Neural cell (in vitro differentiated cells): ENCODE data around the gene OR52E4. TPM values are rescaled to one million over a fixed set of nuclear protein-coding genes. Genes with fewer than 3 reads are reported as not detected.

ENCODE experiments used
- H2AFZ ChIP-seq: fragments of 200-600, 300-800 bp; sonication (generic), shearing (Covaris generic); 2 replicates; pipeline ENCODE4 v1.6.0; 2014; ENCODE audit warnings: low read depth, mild to moderate bottlenecking, antibody characterized with exemption, low read length, moderate library complexity
- H3F3A ChIP-seq: fragments of 200-600 bp; shearing (Covaris generic); 2 replicates; pipeline ENCODE4 v1.6.1; 2016; ENCODE audit warnings: mild to moderate bottlenecking, moderate library complexity, mixed read lengths, antibody characterized with exemption, low read length; ENCODE audit not compliant: insufficient read depth, poor library complexity, severe bottlenecking
- H3K27ac ChIP-seq: fragments of 200-600, 300-800 bp; sonication (generic), shearing (Covaris generic); 2 replicates; pipeline ENCODE4 v1.5.1; 2014; ENCODE audit warnings: mild to moderate bottlenecking, low read length, moderate library complexity
- H3K27me3 ChIP-seq: fragments of 300-800, 200-600 bp; sonication (generic), shearing (Covaris generic); 2 replicates; pipeline ENCODE4 v1.6.0; 2014; ENCODE audit warnings: mild to moderate bottlenecking, low read depth, low read length, moderate library complexity; ENCODE audit not compliant: insufficient read depth
- H3K36me3 ChIP-seq: fragments of 300-800, 200-600 bp; sonication (generic), shearing (Covaris generic); 2 replicates; pipeline ENCODE4 v1.5.1; 2014; ENCODE audit warnings: mild to moderate bottlenecking, antibody characterized with exemption, low read length, moderate library complexity; ENCODE audit not compliant: insufficient read depth
- H3K4me2 ChIP-seq: fragments of 300-800, 200-600 bp; sonication (generic), shearing (Covaris generic); 2 replicates; pipeline ENCODE4 v1.6.0; 2014; ENCODE audit warnings: mild to moderate bottlenecking, low read length
- H3K4me3 ChIP-seq: fragments of 300-800, 200-600 bp; sonication (generic), shearing (Covaris generic); 2 replicates; pipeline ENCODE4 v1.5.1; 2014; ENCODE audit warnings: mild to moderate bottlenecking, low read length, moderate library complexity
- H3K79me2 ChIP-seq: fragments of 200-600 bp; shearing (Covaris generic); replicated peaks from 2 replicates; pipeline ENCODE4 v1.6.0; 2014; ENCODE audit warnings: mild to moderate bottlenecking, low read length, moderate library complexity; ENCODE audit not compliant: insufficient read depth
- H3K9ac ChIP-seq: fragments of 300-800, 200-600 bp; sonication (generic), shearing (Covaris generic); 2 replicates; pipeline ENCODE4 v1.6.1; 2016; ENCODE audit warnings: mild to moderate bottlenecking, low read length, mixed read lengths
- H3K9me2 ChIP-seq: fragments of 200-600 bp; shearing (Covaris generic); 2 replicates; pipeline ENCODE4 v1.6.1; 2016; ENCODE audit warnings: mild to moderate bottlenecking, low read length, mixed read lengths; ENCODE audit not compliant: insufficient read depth
- H3K9me3 ChIP-seq: fragments of 200-600, 300-800 bp; sonication (generic), shearing (Covaris generic); 2 replicates; pipeline ENCODE4 v1.6.1; 2016; ENCODE audit warnings: mild to moderate bottlenecking, mixed run types, low read length, moderate library complexity, mixed read lengths
- H4K20me1 ChIP-seq: fragments of 200-600 bp; shearing (Covaris generic); 2 replicates; pipeline ENCODE4 v1.6.1; 2016; ENCODE audit warnings: mild to moderate bottlenecking, mixed run types; ENCODE audit not compliant: insufficient read depth
- CTCF ChIP-seq: fragments of 450-650 bp; IDR thresholded peaks from 2 replicates; pipeline ENCODE4 v1.5.1; 2014; ENCODE audit warnings: antibody characterized with exemption, mild to moderate bottlenecking, moderate library complexity; ENCODE audit not compliant: poor library complexity, severe bottlenecking
- EP300 ChIP-seq: fragments of 450-650 bp; conservative IDR thresholded peaks from 2 replicates; pipeline ENCODE4 v1.6.1; 2014; ENCODE audit warnings: antibody characterized with exemption, mild to moderate bottlenecking, moderate library complexity; ENCODE audit not compliant: poor library complexity, severe bottlenecking
- EZH2 ChIP-seq: fragments of 200-600, 300-800 bp; shearing (Covaris generic), sonication (generic); IDR thresholded peaks from 2 replicates; pipeline ENCODE4 v1.6.1; 2014; ENCODE audit warnings: antibody characterized with exemption, low read length, borderline replicate concordance, mild to moderate bottlenecking; ENCODE audit not compliant: insufficient read depth, poor library complexity, severe bottlenecking
- MXI1 ChIP-seq: fragments of 450-650 bp; conservative IDR thresholded peaks from 2 replicates; pipeline ENCODE4 v1.6.1; 2014; ENCODE audit warnings: antibody characterized with exemption, mild to moderate bottlenecking; ENCODE audit not compliant: poor library complexity, severe bottlenecking
- POLR2AphosphoS5 ChIP-seq: IDR thresholded peaks from 2 replicates; pipeline ENCODE4 v1.6.1; 2012
- RAD21 ChIP-seq: fragments of 450-650 bp; conservative IDR thresholded peaks from 2 replicates; pipeline ENCODE4 v1.6.1; 2014; ENCODE audit warnings: antibody characterized with exemption, mild to moderate bottlenecking, moderate library complexity
- REST ChIP-seq: IDR thresholded peaks from 2 replicates; pipeline ENCODE4 v1.6.1; 2012; ENCODE audit warnings: borderline replicate concordance
- SMC3 ChIP-seq: fragments of 450-650 bp; conservative IDR thresholded peaks from 2 replicates; pipeline ENCODE4 v1.6.1; 2014; ENCODE audit warnings: antibody characterized with exemption, mild to moderate bottlenecking, moderate library complexity; ENCODE audit not compliant: poor library complexity
- TAF1 ChIP-seq: IDR thresholded peaks from 2 replicates; pipeline ENCODE4 v1.6.1; 2012; ENCODE audit warnings: low read depth
- polyA plus RNA-seq: library from polyadenylated mRNA; depleted of rRNA; stranded (reverse); fragments of >200 nt; gene quantifications from 2 replicates; pipeline ENCODE4 v1.2.3, GENCODE V29; 2014

The OR52E4 gene
- polyA plus RNA-seq, 1 donor from 2014 or later, result not detected

DNA sequence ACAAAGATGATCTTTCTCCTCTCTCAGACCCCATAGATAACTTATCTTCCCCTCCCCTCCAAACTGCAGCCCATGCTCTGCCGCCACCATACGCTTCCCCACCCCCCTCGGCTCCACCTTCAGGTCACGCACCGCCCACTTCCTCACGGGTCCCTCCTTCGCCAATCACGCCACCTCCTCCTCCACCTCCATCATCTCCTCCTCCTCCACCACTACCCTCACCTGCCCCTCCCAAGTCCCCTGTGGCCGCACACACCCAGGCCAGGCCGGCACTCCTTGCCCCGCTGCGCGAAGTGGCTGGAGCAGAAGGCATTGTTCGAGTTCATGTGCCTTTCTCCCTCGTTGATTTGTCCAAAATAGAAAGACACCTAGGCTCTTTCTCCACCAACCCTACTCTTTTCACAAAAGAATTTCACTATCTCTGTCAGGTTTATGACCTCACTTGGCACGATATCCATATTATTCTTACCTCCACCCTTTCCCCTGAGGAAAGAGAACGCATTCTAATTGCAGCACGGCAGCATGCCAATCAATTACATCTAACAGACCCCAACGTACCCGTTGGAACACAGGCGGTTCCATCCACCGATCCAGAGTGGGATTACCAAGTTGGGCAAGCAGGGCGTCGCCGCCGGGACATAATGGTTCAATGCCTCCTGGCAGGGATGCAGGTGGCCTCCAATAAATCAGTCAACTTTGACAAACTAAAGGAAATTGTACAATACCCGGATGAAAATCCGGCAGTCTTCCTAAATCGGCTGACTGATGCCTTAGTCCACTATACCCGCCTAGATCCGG is 49.3 kb downstream of the OR52E4 start:
- H3K27me3 ChIP-seq, result no peaks in the 10 kb centered on the region

DNA sequence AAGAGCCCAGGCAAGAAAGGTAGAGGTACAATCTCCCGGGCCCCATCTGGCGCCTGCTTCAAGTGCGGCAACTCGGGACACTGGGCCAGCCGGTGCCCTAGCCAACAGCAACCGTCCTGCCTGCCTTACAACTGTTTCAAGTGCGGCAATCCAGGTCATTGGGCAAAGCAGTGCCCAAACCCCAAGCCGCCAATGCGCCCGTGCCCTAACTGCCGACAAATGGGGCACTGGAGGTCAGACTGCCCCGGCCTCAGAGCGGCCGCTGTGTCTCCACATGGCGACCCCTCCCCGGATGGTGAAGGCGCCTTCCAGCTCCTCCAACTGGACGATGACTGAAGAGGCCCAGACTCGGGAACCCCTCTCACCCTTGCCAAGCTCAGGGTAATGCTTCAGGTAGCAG is 50.2 kb downstream of the OR52E4 start:
- Histone ChIP-seq H3K27me3 (no peaks in the 10 kb centered on the region), H3K9me3 (no peaks in the 10 kb centered on the region), H3K9me2 (no peaks in the 10 kb centered on the region), H3K79me2 (no peaks in the 10 kb centered on the region), H4K20me1 (no peaks in the 10 kb centered on the region), H3K4me3 (no peak overlapping the region), H3K4me2 (no peak overlapping the region), H3F3A (no peaks in the 10 kb centered on the region), H2AFZ (no peak overlapping the region), H3K36me3 (no peaks in the 10 kb centered on the region), H3K27ac (no peak overlapping the region), H3K9ac (no peak overlapping the region)
- TF ChIP-seq EP300, result no peak

More for the DNA sequence above, 49.3 kb downstream of the OR52E4 start:
- Histone ChIP-seq H3K9me2 (no peaks in the 10 kb centered on the region), H3K4me3 (no peak overlapping the region), H3K4me2 (no peak overlapping the region), H3K79me2 (no peaks in the 10 kb centered on the region), H4K20me1 (no peaks in the 10 kb centered on the region), H2AFZ (no peak overlapping the region), H3K9ac (no peak overlapping the region), H3K36me3 (no peaks in the 10 kb centered on the region), H3F3A (no peaks in the 10 kb centered on the region), H3K27ac (no peak overlapping the region), H3K9me3 (no peaks in the 10 kb centered on the region)
- TF ChIP-seq TAF1, result no peak
- TF ChIP-seq REST, result no peak
- TF ChIP-seq MXI1, result no peak
- no peak for TF ChIP-seq SMC3
- no peak for TF ChIP-seq POLR2AphosphoS5
- no peak for TF ChIP-seq CTCF
- TF ChIP-seq EZH2, result no peak
- TF ChIP-seq EP300, result no peak
- no peak for TF ChIP-seq RAD21
